GM21367 (cell line): Measurements from ENCODE around the gene RASGRP4.

Experiments
- ATAC-seq: cut with Tn5 transposase; IDR thresholded peaks from one replicate; pipeline ENCODE4 v1.9.1; 2021; ENCODE audit not compliant: unreplicated experiment

The RASGRP4 gene

GRCh38 chr19:38391911-38392464, 34.0 kb downstream of the RASGRP4 start:
- ATAC-seq: no peak

- ATAC-seq: no peak
These were observed 35.8 kb downstream of the RASGRP4 start for GRCh38 chr19:38389957-38390924.

GRCh38 chr19:38389101-38389925, 36.7 kb downstream of the RASGRP4 start:
- no peak for ATAC-seq

DNA sequence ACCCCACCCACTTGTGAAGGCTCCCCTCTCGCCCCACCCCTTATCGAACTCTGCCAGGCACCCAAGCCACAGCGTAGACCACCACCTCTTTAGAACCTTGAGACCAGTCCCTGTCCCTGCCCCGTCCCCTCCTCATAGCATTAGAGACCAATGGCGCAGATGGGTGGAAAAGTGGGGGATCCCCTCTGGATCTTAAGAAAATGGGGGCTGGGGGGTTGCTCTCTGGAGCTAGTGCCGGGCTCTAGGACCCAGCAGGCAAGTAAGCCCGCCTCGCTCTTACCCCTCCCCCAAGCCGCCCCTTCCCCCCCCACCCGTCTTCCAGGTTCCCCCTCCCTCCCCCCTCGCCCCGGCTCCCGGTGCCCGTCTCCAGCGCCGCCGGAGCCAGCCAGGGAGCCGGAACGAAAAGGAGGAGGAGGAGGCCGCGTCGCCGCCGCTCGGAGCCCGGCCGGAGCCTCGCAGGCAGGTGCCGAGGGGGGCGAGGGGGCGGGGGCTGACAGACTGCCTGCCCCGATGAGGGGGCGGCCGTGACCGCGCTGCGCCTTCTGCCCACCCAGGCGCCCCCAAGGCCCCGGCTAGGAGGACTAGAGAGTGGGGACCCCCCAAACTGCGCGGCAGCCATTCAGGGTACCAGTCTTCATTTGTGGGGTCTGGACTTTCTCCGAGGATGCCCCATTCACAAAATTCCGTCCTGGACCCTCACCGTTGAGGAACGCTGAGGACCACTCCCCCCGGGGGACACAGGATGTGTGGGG, 37.5 kb downstream of the RASGRP4 start, which contains the start of gene SPRED3:
TSS of gene SPRED3 (plus strand) at position 349 of the 752 bp plus-strand sequence. CDS start 1,606 bp downstream, outside the sequence.
- no peak for ATAC-seq

DNA sequence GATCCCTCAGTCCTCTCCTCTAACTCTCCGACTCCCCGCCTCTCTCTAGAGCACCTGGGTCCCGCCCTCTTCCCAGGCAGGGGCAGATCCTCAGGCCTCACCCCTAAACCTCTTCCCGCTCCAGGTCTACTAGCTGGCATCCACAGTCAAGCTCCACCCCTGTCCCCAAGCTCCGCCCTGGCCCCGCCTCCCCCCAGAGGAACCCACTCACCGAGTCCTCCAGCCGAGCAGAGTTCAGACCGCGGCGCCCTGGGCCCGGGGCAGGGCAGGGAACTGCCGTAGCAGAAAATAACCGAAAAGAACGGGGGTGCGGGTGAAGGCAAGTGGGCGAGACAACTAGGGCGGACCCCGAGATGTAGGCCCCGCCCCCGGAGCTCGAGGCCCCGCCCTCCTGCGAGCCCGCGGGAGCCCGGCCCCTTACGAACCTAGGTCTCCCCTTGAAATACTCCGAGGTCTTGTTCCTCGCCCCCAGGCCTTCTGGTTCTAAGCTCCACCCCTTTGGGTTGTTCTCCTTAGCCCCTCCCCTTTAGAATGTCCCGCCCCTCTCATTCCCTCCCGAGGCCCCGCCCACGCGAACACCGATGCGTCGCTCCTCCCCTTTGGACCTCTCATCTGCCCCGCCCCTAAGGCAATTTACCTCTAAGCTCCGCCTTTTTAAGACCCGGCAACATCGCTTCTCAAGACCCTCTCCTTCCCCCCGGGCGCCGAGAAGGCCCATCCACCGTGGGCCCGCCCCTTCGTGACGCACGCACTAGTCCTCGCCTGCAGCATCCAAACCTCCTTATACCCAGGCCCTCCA, 38.3 kb downstream of the RASGRP4 start, which contains the start of gene GGN:
TSS of gene GGN (minus strand) at position 485 of the 799 bp plus-strand sequence. CDS start 773 bp downstream, outside the sequence.
- ATAC-seq: no peak

DNA sequence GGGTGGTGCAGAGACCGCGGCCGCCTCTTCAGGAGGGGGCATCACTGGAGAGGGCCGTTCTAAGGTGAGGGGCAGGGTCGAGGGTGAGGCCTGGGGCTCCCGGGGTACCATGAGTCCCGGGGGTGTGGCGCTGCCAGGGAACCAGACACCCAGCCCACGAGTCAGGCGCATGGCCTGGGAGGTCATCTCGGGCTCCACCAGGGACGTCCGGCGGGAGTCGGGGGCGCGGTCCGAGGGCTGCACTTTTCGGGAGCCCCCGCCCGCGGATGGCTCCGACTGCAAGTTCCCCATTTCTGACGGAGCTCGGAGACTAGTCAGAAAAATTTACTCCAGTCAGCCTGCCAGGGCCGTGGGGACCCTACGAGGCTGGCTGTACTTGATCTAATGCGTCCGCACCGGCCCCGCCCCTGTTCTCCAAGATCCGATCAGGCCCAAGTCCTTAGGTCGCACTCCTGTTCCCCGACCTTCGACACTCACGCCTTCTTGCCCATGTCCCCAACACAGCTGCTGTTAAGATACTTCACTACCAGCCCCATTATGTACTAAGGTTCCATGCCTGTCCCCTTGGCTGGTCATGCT, 39.0 kb downstream of the RASGRP4 start:
- ATAC-seq: no peak

GRCh38 chr19:38386300-38386970, 39.6 kb downstream of the RASGRP4 start:
- no peak for ATAC-seq

- ATAC-seq: no peak
These were observed 40.2 kb downstream of the RASGRP4 start for GRCh38 chr19:38385804-38386257.

DNA sequence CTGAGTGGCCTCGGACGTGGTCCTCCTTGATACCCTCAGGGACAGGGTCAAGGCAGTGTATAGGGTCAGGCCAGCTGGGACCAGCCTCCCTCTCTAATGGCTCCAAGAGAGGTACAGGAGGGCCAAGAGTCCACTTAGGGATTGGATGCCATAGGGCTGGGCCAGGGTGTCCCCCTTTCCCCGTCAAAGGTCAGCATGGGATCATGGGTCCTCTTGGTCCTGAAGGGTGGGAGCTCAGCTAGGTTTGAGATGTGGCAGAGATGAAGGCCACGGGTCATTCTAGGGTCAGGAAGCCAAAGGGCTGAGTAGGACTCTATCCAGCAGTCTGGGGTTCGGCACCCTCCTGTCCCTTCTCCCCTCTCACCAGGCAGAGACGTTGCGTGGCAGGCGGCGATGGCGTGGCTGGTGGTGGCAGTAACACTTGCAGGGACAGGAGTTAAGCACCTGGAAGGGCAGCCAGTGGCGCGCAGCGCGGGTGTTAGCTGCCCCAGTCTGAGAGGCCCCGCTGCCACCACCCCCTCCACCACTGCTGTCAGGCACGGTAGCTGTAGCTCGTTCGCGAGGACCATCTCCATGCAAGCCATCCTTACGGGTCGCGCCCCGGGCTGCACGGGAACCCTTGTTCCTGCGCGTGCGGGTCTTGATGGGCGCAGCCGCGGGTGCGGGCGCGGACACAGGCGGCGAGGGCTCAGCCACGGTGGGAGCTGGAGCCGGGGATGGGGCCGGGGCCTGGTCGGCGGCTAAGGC, 40.8 kb downstream of the RASGRP4 start:
- no peak for ATAC-seq

DNA sequence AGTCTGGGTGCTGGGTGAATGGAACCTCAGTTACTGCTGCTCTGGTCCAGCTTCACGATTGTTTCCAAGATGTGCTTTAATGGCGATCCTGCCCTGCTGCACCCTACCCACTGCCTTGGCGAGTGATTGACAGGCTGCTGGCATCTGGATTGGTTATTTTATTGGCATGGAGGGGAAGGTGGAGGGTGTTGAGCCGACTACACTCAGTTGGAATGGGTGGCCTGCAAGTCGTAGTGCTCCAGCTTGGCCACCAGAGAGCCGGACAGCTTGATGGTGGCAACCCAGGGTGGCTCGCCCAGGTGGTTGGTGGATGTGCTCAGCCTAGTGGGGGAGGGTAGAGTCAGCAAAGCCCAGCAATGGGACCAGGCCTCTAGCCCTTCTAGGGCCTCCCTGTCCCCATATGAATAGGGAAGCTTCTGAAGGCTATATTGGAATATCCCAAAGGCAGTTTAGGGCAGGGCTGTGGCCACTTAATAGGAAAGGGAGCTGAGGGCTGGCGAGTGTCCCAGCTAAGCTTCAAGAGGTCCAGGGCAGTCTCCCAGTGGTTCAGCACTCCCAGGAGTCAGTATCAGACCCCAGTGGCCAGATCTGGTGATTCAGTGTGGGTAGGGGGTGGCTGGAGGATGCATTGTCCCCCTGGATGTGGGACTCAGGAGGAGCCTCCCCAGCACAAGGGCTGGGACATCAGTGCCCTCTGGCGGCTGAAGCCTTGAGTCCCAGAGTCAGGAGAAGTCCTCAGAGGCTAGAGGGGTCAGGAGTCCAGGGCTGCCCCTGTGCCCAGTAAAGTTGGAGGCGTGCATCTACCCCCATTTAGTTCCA, 41.6 kb downstream of the RASGRP4 start:
- ATAC-seq: no peak

- ATAC-seq: no peak
These were observed 42.3 kb downstream of the RASGRP4 start for GRCh38 chr19:38383743-38384142.

GRCh38 chr19:38383184-38383583, 42.8 kb downstream of the RASGRP4 start:
- ATAC-seq: no peak

DNA sequence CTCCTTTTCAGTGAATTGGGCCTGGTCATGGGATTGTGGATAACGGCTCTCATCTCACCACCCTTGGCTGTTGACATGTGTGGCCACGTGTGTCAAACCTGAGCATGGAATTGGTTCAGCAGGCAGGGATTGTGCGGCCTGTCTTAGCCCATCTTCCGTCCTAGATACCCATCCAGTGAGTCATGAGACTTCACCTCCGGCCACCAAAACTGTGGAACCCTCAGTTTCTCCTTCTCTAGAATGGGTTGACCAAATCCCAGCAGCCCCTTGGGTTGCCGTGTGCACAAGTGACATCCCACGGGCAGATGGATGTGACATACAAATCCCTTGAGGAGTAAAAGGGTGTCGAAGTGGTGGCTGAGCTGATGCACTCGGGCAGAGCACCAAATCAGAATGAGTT, 44.9 kb downstream of the RASGRP4 start:
- ATAC-seq: no peak

- no peak for ATAC-seq
These were observed 47.2 kb downstream of the RASGRP4 start for GRCh38 chr19:38378866-38379265.

DNA sequence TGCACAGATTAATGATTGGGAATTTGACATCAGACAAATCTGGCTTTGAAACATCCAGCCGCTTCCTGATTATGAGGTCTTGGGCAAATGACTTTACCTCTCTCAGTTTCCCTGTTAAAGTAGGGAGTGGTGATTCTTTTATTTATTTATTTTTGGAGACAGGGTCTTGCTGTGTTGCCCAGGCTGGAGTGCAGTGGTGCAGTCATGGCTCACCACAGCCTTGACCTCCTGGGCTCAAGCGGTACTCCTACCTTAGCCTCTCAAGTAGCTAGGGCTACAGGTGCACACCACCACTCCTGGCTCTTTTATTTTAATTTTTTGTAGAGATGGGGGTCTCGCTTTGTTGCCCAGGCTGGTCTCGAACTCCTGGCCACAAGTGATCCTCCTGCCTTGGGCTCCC, 49.0 kb downstream of the RASGRP4 start:
- ATAC-seq: no peak

DNA sequence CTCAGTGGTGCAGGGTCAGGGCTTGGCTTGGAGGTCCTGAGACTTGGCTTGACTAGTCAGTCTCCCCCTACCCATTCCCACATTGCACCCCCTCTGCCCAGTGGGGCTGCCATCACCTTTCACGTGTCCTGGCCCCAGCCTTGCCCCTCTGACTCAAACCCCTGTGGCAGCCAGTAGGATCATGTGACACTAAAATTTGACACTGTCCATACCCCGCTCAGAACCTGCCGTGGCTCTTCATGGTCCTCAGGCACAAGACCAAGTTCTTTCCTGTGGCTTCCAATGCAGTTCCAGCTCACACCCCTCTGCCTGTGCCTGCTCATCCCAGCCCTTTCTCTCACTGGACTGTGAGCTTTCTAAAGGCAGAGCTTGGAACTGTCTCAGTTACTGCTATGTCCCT, 49.4 kb downstream of the RASGRP4 start:
- no peak for ATAC-seq

DNA sequence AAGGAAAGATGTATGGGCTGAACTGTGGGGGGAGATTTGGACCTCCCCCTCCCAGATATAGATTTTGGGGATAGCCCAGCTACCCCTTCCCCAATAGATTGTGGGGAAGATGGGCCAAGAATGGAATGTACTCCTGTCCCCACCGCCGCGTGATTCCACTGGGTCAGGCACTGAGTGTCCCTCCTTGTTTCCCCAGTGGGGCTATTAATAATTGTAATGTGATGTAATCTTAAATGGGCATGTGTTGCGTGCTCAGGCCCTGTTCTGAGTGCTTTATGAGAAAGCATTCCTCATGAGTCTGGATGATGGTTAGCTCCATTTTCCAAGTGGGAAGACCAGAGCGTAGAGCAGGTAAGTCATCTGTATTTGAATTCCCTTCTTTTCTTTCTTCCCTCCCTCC, 50.3 kb downstream of the RASGRP4 start:
- ATAC-seq: no peak
